ENCODE measurements around the gene KPNA1. TPM values are rescaled to one million over a fixed set of nuclear protein-coding genes. Genes with fewer than 3 reads are reported as not detected.

The KPNA1 gene
- total RNA-seq, 1 donor from 2014 or later, result 46.0 TPM

GRCh38 chr3:122377975-122378374 is 136.8 kb downstream of the KPNA1 start:
- TF ChIP-seq CTCF (IDR thresholded peaks at IDR 0.05; ENCODE audit: insufficient read depth, low read length, poor library complexity, severe bottlenecking), result no peak
- DNase-seq (ENCODE audit: low read depth), result no peak
- Histone ChIP-seq H3K27me3 (ENCODE audit: control insufficient read depth, insufficient read depth, low read length) (no peaks in the 10 kb centered on the region), H3K36me3 (ENCODE audit: control insufficient read depth, insufficient read depth, low read length) (no peaks in the 10 kb centered on the region), H3K4me3 (ENCODE audit: low read depth, low read length) (no peak overlapping the region)

GRCh38 chr3:122374034-122374433 is 140.7 kb downstream of the KPNA1 start:
- TF ChIP-seq CTCF (IDR thresholded peaks at IDR 0.05; ENCODE audit: insufficient read depth, low read length, poor library complexity, severe bottlenecking), result no peak

More at GRCh38 chr3:122374034-122374433, 140.7 kb downstream of the KPNA1 start:
- no peaks in the 10 kb centered on the region for H3K27me3 ChIP-seq (ENCODE audit: control insufficient read depth, insufficient read depth, low read length)
- no peak overlapping the region for H3K4me3 ChIP-seq (ENCODE audit: low read depth, low read length)
- no peaks in the 10 kb centered on the region for H3K36me3 ChIP-seq (ENCODE audit: control insufficient read depth, insufficient read depth, low read length)
- DNase-seq (ENCODE audit: low read depth), result no peak

Other genes starting within 250 kb of the KPNA1 start
- not detected in 2 replicates for gene CSTA, start 189.7 kb downstream of the KPNA1 start, total RNA-seq
- gene MIX23, start 131.7 kb downstream of the KPNA1 start, total RNA-seq, result 24.8 and 27.1 TPM in 2 replicates
- 14.3 and 20.1 TPM in 2 replicates for gene FAM162A, start 130.8 kb downstream of the KPNA1 start, total RNA-seq
- 4.2 and 4.9 TPM in 2 replicates for gene WDR5B, start 98.9 kb downstream of the KPNA1 start, total RNA-seq
- 15.8 and 19.4 TPM in 2 replicates for gene PARP9, start 49.4 kb upstream of the KPNA1 start, total RNA-seq
- 42.9 and 46.8 TPM in 2 replicates for gene DTX3L, start 49.4 kb upstream of the KPNA1 start, total RNA-seq
- under 0.01 TPM in 1 of 2 replicates, not detected in the other for gene PARP15, start 62.7 kb upstream of the KPNA1 start, total RNA-seq
- gene PARP14, start 165.9 kb upstream of the KPNA1 start, total RNA-seq, result 46.9 and 48.9 TPM in 2 replicates

All from kidney epithelial cell (primary cell).